Measurements from ENCODE around the gene NEDD9.

Gene NEDD9

DNA sequence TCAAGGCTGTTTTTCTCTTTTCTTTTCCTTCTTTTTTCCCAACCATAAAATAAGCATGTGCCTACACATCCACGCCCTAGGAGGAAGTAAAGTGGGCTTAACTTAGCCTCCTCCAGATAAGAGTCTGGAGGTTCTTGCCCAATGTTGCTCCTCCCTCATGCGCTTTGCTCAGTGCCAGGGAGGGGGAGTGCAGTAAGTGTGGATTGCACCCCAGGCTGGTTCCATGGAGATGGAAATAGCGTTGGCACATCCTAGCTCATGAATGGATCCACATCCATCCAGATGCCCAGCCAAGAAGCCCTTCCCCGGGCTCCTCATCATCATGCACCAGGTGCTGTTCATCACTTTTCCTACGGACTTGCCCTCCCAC is 58.2 kb downstream of the NEDD9 start:
- Histone ChIP-seq H3K27ac (ENCODE audit: low read depth, low read length) (no peak overlapping the region), H3K9ac (ENCODE audit: low read length) (no peak overlapping the region), H3K9me3 (ENCODE audit: low read length) (no peaks in the 10 kb centered on the region), H3K36me3 (ENCODE audit: insufficient read depth, low read length) (no peaks in the 10 kb centered on the region), H3K27me3 (ENCODE audit: control insufficient read depth in 1 of 2, insufficient read depth in 2 of 2, low read length in 2 of 2) (no peaks in the 10 kb centered on the region), H3K4me3 (ENCODE audit: low read depth in 1 of 2, low read length in 2 of 2) (no peak overlapping the region), H3K4me1 (ENCODE audit: insufficient read depth, low read length) (no peaks in the 10 kb centered on the region)

DNA sequence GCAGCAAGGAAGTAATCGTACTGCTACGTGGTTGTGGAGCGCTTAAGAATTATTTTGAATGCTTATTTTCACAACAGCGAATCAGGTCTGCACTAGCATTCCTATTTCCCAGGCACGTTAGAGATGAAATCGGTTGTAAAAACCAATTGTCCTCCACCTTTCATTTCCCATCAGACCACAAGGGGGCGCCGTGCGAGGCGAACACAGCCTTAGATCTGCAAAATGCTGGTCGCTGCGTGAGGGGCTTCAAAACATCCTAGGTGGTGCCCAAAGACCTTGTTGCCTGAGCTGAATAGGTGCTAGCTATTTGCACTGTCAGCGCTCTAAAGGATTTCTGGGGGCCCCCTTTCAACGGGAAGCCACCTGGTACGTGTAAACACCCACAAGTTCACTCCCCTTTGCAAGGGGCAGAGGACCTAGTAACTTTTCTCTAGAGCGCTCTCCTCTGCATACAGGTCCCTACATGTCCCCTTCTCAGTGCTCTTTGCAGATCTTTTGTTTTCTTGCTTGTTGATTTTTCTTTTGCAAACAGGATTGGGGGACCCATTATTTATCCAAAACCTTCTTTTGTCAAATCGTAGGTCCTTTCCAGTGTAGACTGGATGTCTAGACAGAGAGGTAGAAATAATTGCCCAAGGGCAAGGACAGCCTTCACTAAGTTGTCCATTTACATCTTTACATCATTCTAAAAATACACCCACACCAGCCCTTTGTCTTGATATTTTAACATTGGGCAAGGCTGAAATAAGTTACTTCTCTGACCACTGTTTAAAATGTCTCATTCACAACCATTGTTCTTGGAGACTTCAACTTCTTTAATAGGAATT is 59.8 kb downstream of the NEDD9 start:
- H3K36me3 ChIP-seq (ENCODE audit: insufficient read depth, low read length), result no peaks in the 10 kb centered on the region
- H3K9ac ChIP-seq (ENCODE audit: low read length), result no peak overlapping the region
- no peak overlapping the region for H3K27ac ChIP-seq (ENCODE audit: low read depth, low read length)
- H3K9me3 ChIP-seq (ENCODE audit: low read length), result no peaks in the 10 kb centered on the region
- H3K4me3 ChIP-seq (ENCODE audit: low read depth in 1 of 2, low read length in 2 of 2), result no peak overlapping the region
- H3K4me1 ChIP-seq (ENCODE audit: insufficient read depth, low read length), result no peaks in the 10 kb centered on the region
- no peaks in the 10 kb centered on the region for H3K27me3 ChIP-seq (ENCODE audit: control insufficient read depth in 1 of 2, insufficient read depth in 2 of 2, low read length in 2 of 2)

DNA sequence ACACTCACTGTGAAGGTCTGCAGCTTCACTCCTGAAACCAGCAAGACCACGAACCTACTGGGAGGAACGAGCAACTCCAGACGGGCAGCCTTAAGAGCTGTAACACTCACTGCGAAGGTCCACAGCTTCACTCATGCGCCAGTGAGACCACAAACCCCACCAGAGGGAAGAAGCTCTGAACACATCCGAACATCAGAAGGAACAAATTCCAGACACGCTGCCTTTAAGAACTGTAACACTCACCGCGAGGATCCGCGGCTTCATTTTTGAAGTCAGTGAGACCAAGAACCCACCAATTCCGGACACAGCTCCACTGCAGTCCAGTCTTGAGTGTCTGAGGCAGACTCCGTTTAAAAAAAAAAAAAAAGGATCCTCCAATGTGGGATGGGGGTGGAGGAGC is 60.5 kb downstream of the NEDD9 start:
- H3K27me3 ChIP-seq (ENCODE audit: control insufficient read depth in 1 of 2, insufficient read depth in 2 of 2, low read length in 2 of 2), result no peaks in the 10 kb centered on the region
- no peak overlapping the region for H3K4me3 ChIP-seq (ENCODE audit: low read depth in 1 of 2, low read length in 2 of 2)
- no peak overlapping the region for H3K9ac ChIP-seq (ENCODE audit: low read length)
- no peaks in the 10 kb centered on the region for H3K36me3 ChIP-seq (ENCODE audit: insufficient read depth, low read length)
- H3K9me3 ChIP-seq (ENCODE audit: low read length), result no peaks in the 10 kb centered on the region
- no peaks in the 10 kb centered on the region for H3K4me1 ChIP-seq (ENCODE audit: insufficient read depth, low read length)
- H3K27ac ChIP-seq (ENCODE audit: low read depth, low read length), result no peak overlapping the region

DNA sequence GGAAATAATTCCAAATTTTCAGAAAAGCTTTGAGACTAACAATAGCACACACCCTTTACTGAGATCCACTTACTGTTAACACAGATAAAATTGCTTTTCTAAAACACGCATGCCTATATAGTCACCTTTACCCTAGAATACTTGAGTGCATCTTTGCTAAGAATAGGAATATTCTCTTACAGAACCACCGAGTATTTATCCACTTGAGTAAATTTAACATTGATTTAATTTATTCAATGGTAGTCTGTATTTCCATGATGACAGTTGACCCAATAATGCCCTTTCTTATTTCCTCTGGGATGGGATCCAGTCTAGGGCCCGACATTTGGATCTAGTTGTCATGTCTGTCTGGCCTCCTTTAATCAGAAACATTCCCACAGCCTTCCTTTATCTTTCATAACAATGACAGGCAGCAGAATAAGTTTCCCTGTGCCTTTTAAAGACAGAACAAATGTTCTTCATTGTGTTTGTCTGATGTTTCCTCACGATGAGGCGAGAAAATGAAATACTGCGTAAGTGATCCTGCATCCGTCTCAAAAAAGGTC is 64.3 kb downstream of the NEDD9 start:
- Histone ChIP-seq H3K4me1 (ENCODE audit: insufficient read depth, low read length) (no peaks in the 10 kb centered on the region), H3K36me3 (ENCODE audit: insufficient read depth, low read length) (no peaks in the 10 kb centered on the region), H3K4me3 (ENCODE audit: low read depth in 1 of 2, low read length in 2 of 2) (no peak overlapping the region), H3K27ac (ENCODE audit: low read depth, low read length) (no peak overlapping the region), H3K9me3 (ENCODE audit: low read length) (no peaks in the 10 kb centered on the region), H3K27me3 (ENCODE audit: control insufficient read depth in 1 of 2, insufficient read depth in 2 of 2, low read length in 2 of 2) (no peaks in the 10 kb centered on the region), H3K9ac (ENCODE audit: low read length) (no peak overlapping the region)

DNA sequence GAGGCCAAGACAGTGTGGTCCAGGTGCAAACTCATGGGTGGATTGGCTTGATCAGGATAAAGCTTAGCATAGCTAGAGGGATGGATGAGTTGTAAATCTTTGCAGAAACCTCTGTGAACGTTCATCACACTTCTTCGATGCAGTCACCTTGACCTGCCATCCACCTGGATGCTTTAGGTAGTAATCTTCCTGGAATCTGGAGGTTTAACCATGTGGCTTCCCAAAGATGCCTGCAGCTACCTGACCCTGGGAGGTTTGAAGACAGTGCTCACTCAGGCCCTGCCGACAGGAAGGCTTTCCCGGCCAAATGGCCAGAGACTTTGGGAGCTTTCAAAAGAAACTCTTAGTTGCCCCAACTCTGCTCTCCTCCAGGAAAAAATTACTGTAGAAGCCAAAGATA is 65.5 kb downstream of the NEDD9 start:
- Histone ChIP-seq H3K9ac (ENCODE audit: low read length) (no peak overlapping the region), H3K27me3 (ENCODE audit: control insufficient read depth in 1 of 2, insufficient read depth in 2 of 2, low read length in 2 of 2) (no peaks in the 10 kb centered on the region), H3K27ac (ENCODE audit: low read depth, low read length) (no peak overlapping the region), H3K36me3 (ENCODE audit: insufficient read depth, low read length) (no peaks in the 10 kb centered on the region), H3K4me1 (ENCODE audit: insufficient read depth, low read length) (no peaks in the 10 kb centered on the region), H3K9me3 (ENCODE audit: low read length) (no peaks in the 10 kb centered on the region), H3K4me3 (ENCODE audit: low read depth in 1 of 2, low read length in 2 of 2) (no peak overlapping the region)

DNA sequence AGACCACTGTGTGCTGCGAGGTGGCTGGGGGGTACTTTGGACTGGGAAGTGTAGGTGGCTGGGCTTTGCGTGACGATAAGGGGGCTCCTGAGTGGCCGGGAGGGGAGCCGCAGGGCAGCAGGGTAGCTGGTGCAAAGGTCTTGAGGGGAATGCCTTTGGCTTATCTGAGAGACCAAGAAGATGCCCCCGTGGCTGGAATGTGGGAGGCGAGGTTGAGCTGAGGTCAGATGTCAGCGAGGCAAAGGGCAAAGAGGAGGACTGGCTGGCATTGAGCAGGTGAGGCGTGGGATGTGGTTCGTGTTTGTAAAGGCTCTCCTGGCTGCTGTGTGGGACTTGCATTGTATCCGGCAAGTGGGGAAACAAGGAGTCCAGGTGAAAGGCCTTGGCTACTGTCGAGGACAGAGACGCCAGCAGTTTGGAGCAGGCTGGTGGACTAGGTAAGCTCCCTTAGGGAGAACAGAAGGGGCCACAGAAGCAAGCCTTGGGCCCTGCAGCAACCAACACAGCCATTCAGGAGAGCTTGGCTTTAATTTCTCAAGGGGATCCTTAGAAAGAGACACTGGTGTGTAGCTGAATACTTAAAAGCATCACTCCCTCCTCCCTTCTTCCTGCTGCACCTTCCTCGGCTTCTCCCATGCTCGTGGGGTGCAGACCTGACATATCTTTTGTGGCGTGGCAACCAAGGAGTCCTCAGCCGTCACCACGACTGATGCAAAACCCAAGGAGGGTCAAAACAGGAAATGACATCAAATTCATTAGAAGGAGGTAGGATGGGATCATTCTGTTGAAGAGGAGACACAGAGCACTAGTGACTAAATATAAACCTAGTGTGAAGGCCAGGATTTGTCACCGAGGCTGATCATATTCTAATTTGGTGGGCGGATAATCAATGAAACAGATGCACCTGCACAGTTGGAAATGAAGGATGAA is 67.5 kb downstream of the NEDD9 start:
- H3K4me1 ChIP-seq (ENCODE audit: insufficient read depth, low read length), result no peaks in the 10 kb centered on the region
- no peaks in the 10 kb centered on the region for H3K27me3 ChIP-seq (ENCODE audit: control insufficient read depth in 1 of 2, insufficient read depth in 2 of 2, low read length in 2 of 2)
- no peak overlapping the region for H3K9ac ChIP-seq (ENCODE audit: low read length)
- no peak overlapping the region for H3K27ac ChIP-seq (ENCODE audit: low read depth, low read length)
- H3K36me3 ChIP-seq (ENCODE audit: insufficient read depth, low read length), result no peaks in the 10 kb centered on the region
- H3K4me3 ChIP-seq (ENCODE audit: low read depth in 1 of 2, low read length in 2 of 2), result no peak overlapping the region
- H3K9me3 ChIP-seq (ENCODE audit: low read length), result no peaks in the 10 kb centered on the region

DNA sequence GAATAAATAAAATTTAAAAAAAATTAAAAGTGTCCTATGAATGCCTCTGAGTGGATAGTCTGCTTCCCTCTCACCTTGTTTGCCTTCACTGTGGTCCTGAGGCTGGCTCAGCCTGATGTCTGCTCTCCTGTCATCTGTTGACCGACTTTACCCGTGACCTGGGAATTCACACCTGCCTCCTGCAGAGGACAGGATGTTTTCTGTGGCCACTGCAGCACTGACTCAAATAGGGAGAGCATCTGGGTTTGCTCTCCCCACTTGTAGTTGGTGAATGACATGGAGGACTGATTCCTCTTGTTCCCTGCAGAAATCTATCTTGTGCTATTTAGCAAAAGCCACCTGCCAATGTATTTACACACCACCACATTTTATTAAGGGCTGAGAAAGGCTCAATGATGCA is 68.5 kb downstream of the NEDD9 start:
- H3K36me3 ChIP-seq (ENCODE audit: insufficient read depth, low read length), result no peaks in the 10 kb centered on the region
- no peak overlapping the region for H3K4me3 ChIP-seq (ENCODE audit: low read depth in 1 of 2, low read length in 2 of 2)
- no peak overlapping the region for H3K27ac ChIP-seq (ENCODE audit: low read depth, low read length)
- H3K9me3 ChIP-seq (ENCODE audit: low read length), result no peaks in the 10 kb centered on the region
- no peak overlapping the region for H3K9ac ChIP-seq (ENCODE audit: low read length)
- no peaks in the 10 kb centered on the region for H3K4me1 ChIP-seq (ENCODE audit: insufficient read depth, low read length)
- no peaks in the 10 kb centered on the region for H3K27me3 ChIP-seq (ENCODE audit: control insufficient read depth in 1 of 2, insufficient read depth in 2 of 2, low read length in 2 of 2)

DNA sequence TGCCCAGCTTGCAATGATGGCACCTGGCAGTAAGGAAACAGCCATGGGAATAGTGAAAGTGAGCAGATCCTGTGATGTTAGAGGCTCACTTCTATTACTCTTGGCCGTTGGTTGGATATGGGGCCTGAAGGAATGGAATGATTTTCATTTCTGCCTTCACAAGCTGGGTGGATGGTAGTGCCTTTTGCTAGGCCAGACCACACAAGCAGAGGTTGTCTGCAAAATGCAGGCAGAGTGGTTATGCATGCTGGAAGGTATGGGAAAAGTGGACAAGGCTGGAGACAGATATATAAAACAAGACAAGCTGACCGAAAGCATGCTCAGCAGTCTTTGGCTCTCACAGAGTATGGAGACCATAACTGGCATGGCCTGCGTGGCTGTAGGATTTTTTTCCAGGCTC is 70.2 kb downstream of the NEDD9 start:
- Histone ChIP-seq H3K27ac (ENCODE audit: low read depth, low read length) (no peak overlapping the region), H3K36me3 (ENCODE audit: insufficient read depth, low read length) (no peaks in the 10 kb centered on the region), H3K4me3 (ENCODE audit: low read depth in 1 of 2, low read length in 2 of 2) (no peak overlapping the region), H3K27me3 (ENCODE audit: control insufficient read depth in 1 of 2, insufficient read depth in 2 of 2, low read length in 2 of 2) (no peaks in the 10 kb centered on the region), H3K9ac (ENCODE audit: low read length) (no peak overlapping the region), H3K4me1 (ENCODE audit: insufficient read depth, low read length) (no peaks in the 10 kb centered on the region), H3K9me3 (ENCODE audit: low read length) (no peaks in the 10 kb centered on the region)

DNA sequence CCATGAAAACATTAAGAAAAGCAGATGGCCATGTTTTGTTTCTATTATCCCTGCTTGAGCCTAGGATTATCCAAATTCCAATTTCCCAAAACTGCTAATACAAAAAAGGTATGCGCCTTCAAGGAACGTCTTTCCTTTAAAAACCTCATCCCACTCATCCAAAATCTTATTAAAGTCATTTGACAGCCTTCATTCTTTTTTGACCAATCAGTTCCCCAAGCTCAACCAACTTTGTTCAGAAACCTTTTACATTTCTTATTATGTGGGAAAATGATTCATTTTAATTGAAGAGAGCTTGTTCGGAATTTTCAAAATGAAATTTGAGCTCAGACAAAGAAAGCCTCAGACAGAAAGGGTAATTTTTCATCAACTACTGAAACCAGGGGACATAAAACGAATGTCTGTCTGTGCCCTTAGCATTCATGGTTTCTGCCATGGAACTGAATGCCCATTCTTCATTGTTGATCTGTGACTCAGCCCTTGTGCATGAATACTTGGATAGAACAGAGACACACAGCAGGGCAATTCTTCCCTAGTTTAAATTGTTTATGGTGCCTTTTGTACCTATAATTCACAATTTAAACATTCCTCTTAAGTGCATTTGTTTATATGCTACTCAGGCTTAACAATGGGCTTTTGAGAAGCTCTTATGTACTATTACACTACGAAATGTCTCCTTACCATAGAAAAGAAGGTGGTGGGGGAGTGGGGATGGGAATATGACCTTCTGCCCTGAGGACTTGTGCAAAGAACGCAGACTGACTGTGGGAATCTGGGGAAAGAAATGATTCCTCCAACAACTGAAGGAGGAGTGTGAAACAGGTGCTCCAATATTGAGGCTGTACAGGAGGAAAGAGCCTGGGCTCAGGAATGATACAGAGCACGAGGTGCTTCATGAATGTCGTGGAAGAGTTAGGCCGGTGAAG is 71.2 kb downstream of the NEDD9 start:
- H3K9ac ChIP-seq (ENCODE audit: low read length), result no peak overlapping the region
- H3K27ac ChIP-seq (ENCODE audit: low read depth, low read length), result no peak overlapping the region
- H3K4me3 ChIP-seq (ENCODE audit: low read depth in 1 of 2, low read length in 2 of 2), result no peak overlapping the region
- H3K27me3 ChIP-seq (ENCODE audit: control insufficient read depth in 1 of 2, insufficient read depth in 2 of 2, low read length in 2 of 2), result no peaks in the 10 kb centered on the region
- no peaks in the 10 kb centered on the region for H3K4me1 ChIP-seq (ENCODE audit: insufficient read depth, low read length)
- H3K36me3 ChIP-seq (ENCODE audit: insufficient read depth, low read length), result no peaks in the 10 kb centered on the region
- H3K9me3 ChIP-seq (ENCODE audit: low read length), result no peaks in the 10 kb centered on the region

DNA sequence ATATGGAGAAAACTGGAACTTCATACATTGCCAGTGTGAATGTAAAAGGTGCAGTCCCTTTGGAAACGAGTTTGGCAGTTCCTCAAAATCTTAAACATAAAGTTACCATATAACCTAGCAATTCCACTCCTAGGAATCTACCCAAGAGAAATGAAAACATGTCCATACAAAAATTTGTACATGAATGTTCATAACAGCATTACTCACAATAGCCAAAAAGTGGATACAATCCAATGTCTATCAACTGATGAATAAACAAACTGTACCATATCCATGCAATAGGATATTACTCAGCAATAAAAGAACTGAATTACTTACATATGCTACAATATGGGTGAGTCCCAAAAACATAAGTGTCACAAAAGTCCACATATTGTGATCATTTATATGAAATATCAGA is 72.3 kb downstream of the NEDD9 start:
- Histone ChIP-seq H3K27me3 (ENCODE audit: control insufficient read depth in 1 of 2, insufficient read depth in 2 of 2, low read length in 2 of 2) (no peaks in the 10 kb centered on the region), H3K4me3 (ENCODE audit: low read depth in 1 of 2, low read length in 2 of 2) (no peak overlapping the region), H3K4me1 (ENCODE audit: insufficient read depth, low read length) (no peaks in the 10 kb centered on the region)

DNA sequence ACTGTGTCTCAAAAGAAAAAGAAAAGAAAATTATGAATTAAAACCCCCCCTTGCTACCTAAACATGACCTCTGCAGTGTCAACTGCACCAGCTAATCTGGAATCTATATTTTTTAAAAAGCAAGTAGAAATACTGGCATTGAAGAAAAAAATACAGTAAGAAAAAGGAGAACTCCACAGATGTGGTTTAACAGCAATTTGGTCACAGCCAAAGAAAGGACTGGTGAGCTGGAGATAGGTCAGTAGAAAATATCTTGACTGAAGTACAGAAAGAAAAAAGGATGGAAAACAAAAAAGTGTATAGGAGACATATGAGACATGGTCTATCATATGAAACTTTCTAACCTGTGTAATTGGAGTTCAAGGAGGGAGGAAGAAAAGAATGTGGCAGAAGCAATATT is 76.9 kb downstream of the NEDD9 start:
- H3K27me3 ChIP-seq (ENCODE audit: control insufficient read depth in 1 of 2, insufficient read depth in 2 of 2, low read length in 2 of 2), result no peaks in the 10 kb centered on the region
- no peaks in the 10 kb centered on the region for H3K9me3 ChIP-seq (ENCODE audit: low read length)

More for the DNA sequence above, 72.3 kb downstream of the NEDD9 start:
- Histone ChIP-seq H3K9ac (ENCODE audit: low read length) (no peak overlapping the region), H3K36me3 (ENCODE audit: insufficient read depth, low read length) (no peaks in the 10 kb centered on the region), H3K27ac (ENCODE audit: low read depth, low read length) (no peak overlapping the region), H3K9me3 (ENCODE audit: low read length) (no peaks in the 10 kb centered on the region)

More for the DNA sequence above, 76.9 kb downstream of the NEDD9 start:
- Histone ChIP-seq H3K4me3 (ENCODE audit: low read depth in 1 of 2, low read length in 2 of 2) (no peak overlapping the region), H3K9ac (ENCODE audit: low read length) (no peak overlapping the region), H3K36me3 (ENCODE audit: insufficient read depth, low read length) (no peaks in the 10 kb centered on the region), H3K4me1 (ENCODE audit: insufficient read depth, low read length) (no peaks in the 10 kb centered on the region), H3K27ac (ENCODE audit: low read depth, low read length) (no peak overlapping the region)

Data from muscle layer of colon (tissue), 2 donors.